HCT116 (cell line): Measurements from ENCODE around the gene GPRC5D. TPM values are rescaled to one million over a fixed set of nuclear protein-coding genes. Genes with fewer than 3 reads are reported as not detected.

Experiments
- ATAC-seq: fragments of 200-7000 bp; cut with Tn5 transposase; 2 replicates; pipeline ENCODE4 v1.9.1; 2020; ENCODE audit warnings: mild to moderate bottlenecking, moderate library complexity
- BruUV-seq: library from RNA; stranded (reverse); fragments of 400-500 nt; replicated peaks from 2 replicates; lab custom pipeline; 2021; lab: Mats Ljungman, UMichigan
- CTCF ChIA-PET: fragments of 300-600 bp; sonication (Branson Sonifier 250); formaldehyde crosslinking; loops from one replicate; lab custom pipeline; 2021; ENCODE audit warnings: antibody characterized with exemption; lab: Charles Lee
- POLR2A ChIA-PET: fragments of 300-600, 350-600 bp; sonication (Branson Sonifier 250); formaldehyde crosslinking; loops from one replicate; lab custom pipeline; 2021; ENCODE audit warnings: antibody characterized with exemption; lab: Charles Lee
- RAD21 ChIA-PET, 2 experiments: fragments of 300-600 bp; sonication (Branson Sonifier 250); formaldehyde crosslinking; loops; one replicate each; lab custom pipeline; 2023; ENCODE audit warnings: low total read pairs in 2 of 2; ENCODE audit not compliant: uncharacterized antibody in 2 of 2, unreplicated experiment in 2 of 2, low non-redundant PET in 1 of 2; lab: Charles Lee
- DNase-seq: peaks from one replicate; pipeline ENCODE4 v3.0.0-alpha.2; 2010; ENCODE audit warnings: low read depth, low spot score
- H2AFZ ChIP-seq: fragments of 200-600 bp; shearing (Covaris generic), sonication (generic); 2 replicates; pipeline ENCODE4 v1.6.1; 2017; ENCODE audit warnings: low read depth, mixed run types, mixed read lengths, antibody characterized with exemption, low read length; ENCODE audit not compliant: poor library complexity, severe bottlenecking
- H3K27ac ChIP-seq: 2 replicates; pipeline ENCODE4 v1.5.1; 2012; ENCODE audit warnings: low read depth, low read length
- H3K27me3 ChIP-seq: fragments of 200-600 bp; sonication (generic); 2 replicates; pipeline ENCODE4 v1.6.1; 2016; ENCODE audit warnings: mixed run types, low read length, mixed read lengths; ENCODE audit not compliant: insufficient read depth
- H3K36me3 ChIP-seq, 2 experiments: fragments of 200-500 bp in 1 of 2; fragments of 200-600 bp in 1 of 2; sonication (Bioruptor generic) in 1 of 2; sonication (generic) in 1 of 2; 2 replicates each; pipeline versions ENCODE4 v1.5.1 to v1.6.1; 2014 to 2016; ENCODE audit warnings: low read length in 2 of 2, inconsistent platforms in 1 of 2, mixed read lengths in 1 of 2, mixed run types in 1 of 2; ENCODE audit not compliant: insufficient read depth in 2 of 2, control insufficient read depth in 1 of 2
- H3K4me1 ChIP-seq, 2 experiments: fragments of 200-600 bp in 1 of 2; sonication (generic) in 1 of 2; 2 replicates each; pipeline versions ENCODE4 v1.5.1 to v1.6.1; 2012 to 2017; ENCODE audit warnings: low read length in 2 of 2, inconsistent platforms in 1 of 2, mild to moderate bottlenecking in 1 of 2, mixed read lengths in 1 of 2, mixed run types in 1 of 2, moderate library complexity in 1 of 2; ENCODE audit not compliant: insufficient read depth in 2 of 2, control insufficient read depth in 1 of 2
- H3K4me2 ChIP-seq: fragments of 200-600 bp; sonication (generic); 2 replicates; pipeline ENCODE4 v1.6.1; 2017; ENCODE audit warnings: mixed run types, low read length, mixed read lengths
- H3K4me3 ChIP-seq, 2 experiments: fragments of 200-600 bp in 1 of 2; sonication (generic) in 1 of 2; replicated peaks in 1 of 2; 2 replicates each; pipeline ENCODE4 v1.5.1; 2011 to 2016; ENCODE audit warnings: low read length in 2 of 2, control low read depth in 1 of 2, low read depth in 1 of 2, mild to moderate bottlenecking in 1 of 2, mixed read lengths in 1 of 2, mixed run types in 1 of 2
- H3K79me2 ChIP-seq: fragments of 200-600 bp; sonication (generic); 2 replicates; pipeline ENCODE4 v1.6.1; 2017; ENCODE audit warnings: mild to moderate bottlenecking, mixed run types, low read length, moderate library complexity, mixed read lengths; ENCODE audit not compliant: insufficient read depth
- H3K9ac ChIP-seq: fragments of 200-600 bp; sonication (generic); 2 replicates; pipeline ENCODE4 v1.6.1; 2016; ENCODE audit warnings: low read length, mixed read lengths
- H3K9me2 ChIP-seq: fragments of 200-600 bp; sonication (generic), shearing (Covaris generic); 2 replicates; pipeline ENCODE4 v1.6.1; 2017; ENCODE audit warnings: mixed run types, mild to moderate bottlenecking, moderate library complexity; ENCODE audit not compliant: insufficient read depth
- H3K9me3 ChIP-seq, 2 experiments: fragments of 200-500 bp in 1 of 2; fragments of 200-600 bp in 1 of 2; sonication (Bioruptor generic) in 1 of 2; sonication (generic) in 1 of 2; 2 replicates each; pipeline ENCODE4 v1.6.1; 2014 to 2017; ENCODE audit warnings: low read length in 2 of 2, mixed read lengths in 2 of 2, inconsistent platforms in 1 of 2, low read depth in 1 of 2, mild to moderate bottlenecking in 1 of 2, mixed run types in 1 of 2, moderate library complexity in 1 of 2; ENCODE audit not compliant: control insufficient read depth in 1 of 2, insufficient read depth in 1 of 2
- H4K20me1 ChIP-seq: fragments of 200-600 bp; sonication (generic), shearing (Covaris generic); 2 replicates; pipeline ENCODE4 v1.6.1; 2017; ENCODE audit warnings: mixed run types, mild to moderate bottlenecking, moderate library complexity; ENCODE audit not compliant: insufficient read depth
- ATF3 ChIP-seq: IDR thresholded peaks from 2 replicates; pipeline ENCODE4 v1.6.1; 2012
- CTCF ChIP-seq, 3 experiments: fragments of 200-600 bp in 1 of 3; sonication (generic) in 1 of 3; IDR thresholded peaks in 2 of 3; conservative IDR thresholded peaks in 1 of 3; 2 replicates each; pipeline ENCODE4 v1.5.1; 2012 to 2017; ENCODE audit warnings: low read depth in 2 of 3, low read length in 2 of 3, antibody characterized with exemption in 1 of 3, borderline replicate concordance in 1 of 3, control low read depth in 1 of 3, mild to moderate bottlenecking in 1 of 3, mixed read lengths in 1 of 3, mixed run types in 1 of 3, moderate library complexity in 1 of 3; ENCODE audit not compliant: insufficient read depth in 1 of 3
- ELF1 ChIP-seq: IDR thresholded peaks from 2 replicates; pipeline ENCODE4 v1.6.1; 2012; ENCODE audit warnings: low read depth, borderline replicate concordance
- EZH2 ChIP-seq: fragments of 200-600 bp; sonication (generic); IDR thresholded peaks from 2 replicates; pipeline ENCODE4 v1.6.1; 2017; ENCODE audit warnings: antibody characterized with exemption, mixed run types
- JUND ChIP-seq: IDR thresholded peaks from 2 replicates; pipeline ENCODE4 v1.6.1; 2012
- MAX ChIP-seq: IDR thresholded peaks from 2 replicates; pipeline ENCODE4 v1.6.1; 2012
- POLR2A ChIP-seq: IDR thresholded peaks from 2 replicates; pipeline ENCODE4 v1.7.0; 2011; ENCODE audit warnings: borderline replicate concordance; ENCODE audit not compliant: insufficient read depth, insufficient read length; ENCODE audit errors: extremely low read depth
- POLR2AphosphoS5 ChIP-seq: IDR thresholded peaks from 2 replicates; pipeline ENCODE4 v1.6.1; 2011; ENCODE audit warnings: mild to moderate bottlenecking, low read depth, low read length, moderate library complexity
- RAD21 ChIP-seq: IDR thresholded peaks from 2 replicates; pipeline ENCODE4 v1.6.1; 2012; ENCODE audit warnings: low read depth, mild to moderate bottlenecking
- REST ChIP-seq: IDR thresholded peaks from 2 replicates; pipeline ENCODE4 v1.6.1; 2012; ENCODE audit warnings: low read depth
- SIN3A ChIP-seq: IDR thresholded peaks from 2 replicates; pipeline ENCODE4 v1.6.1; 2012; ENCODE audit warnings: low read depth
- SP1 ChIP-seq: IDR thresholded peaks from 2 replicates; pipeline ENCODE4 v1.6.1; 2012; ENCODE audit warnings: low read depth
- TCF7L2 ChIP-seq: IDR thresholded peaks from 2 replicates; pipeline ENCODE4 v1.7.0; 2011; ENCODE audit warnings: borderline replicate concordance, inconsistent platforms; ENCODE audit not compliant: insufficient read depth, insufficient read length; ENCODE audit errors: extremely low read depth
- YY1 ChIP-seq: IDR thresholded peaks from 2 replicates; pipeline ENCODE4 v1.6.1; 2011; ENCODE audit warnings: low read length, low read depth, moderate library complexity, mild to moderate bottlenecking; ENCODE audit not compliant: insufficient replicate concordance; ENCODE audit errors: extremely low read depth
- ZBTB33 ChIP-seq: IDR thresholded peaks from 2 replicates; pipeline ENCODE4 v1.6.1; 2011; ENCODE audit warnings: mild to moderate bottlenecking, low read length, moderate library complexity; ENCODE audit not compliant: insufficient replicate concordance; ENCODE audit errors: extremely low read depth
- ZFX ChIP-seq: fragments of 450-650 bp; IDR thresholded peaks from 2 replicates; pipeline ENCODE4 v1.6.1; 2017
- intact Hi-C: fragments of 100-400 bp; cut with micrococcal nuclease; formaldehyde crosslinking; loops from 2 replicates; pipeline ENCODE4 v1.10.0; 2022
- total RNA-seq: library from RNA; stranded (reverse); gene quantifications from one replicate; pipeline ENCODE4 v1.2.1, GENCODE V29; 2021; ENCODE audit not compliant: unreplicated experiment

Gene GPRC5D
- total RNA-seq, 1 experiment from 2014 or later = not detected

GRCh38 chr12:12995088-12995487 lies 43.1 kb upstream of the GPRC5D start (continued):
- TF ChIP-seq CTCF (IDR thresholded peaks at IDR 0.05 in 2 of 3, conservative IDR thresholded peaks at IDR 0.05 in 1 of 3; ENCODE audit: borderline replicate concordance in 1 of 3, insufficient read depth in 1 of 3, low read depth in 2 of 3, low read length in 2 of 3) (no peak), TCF7L2 (no peak), POLR2AphosphoS5 (no peak), SP1 (no peak), EZH2 (no peak), MAX (no peak), ZFX (no peak)

- ChIA-PET POLR2A (no interaction called here), CTCF (no interaction called here), RAD21 (no interaction called here)
- no TSS peak for BruUV-seq
- Histone ChIP-seq H3K79me2 (peaks cover 16% of the 10 kb centered on the region), H3K9me3 (no peaks in the 10 kb centered on the region), H3K27ac (no peak overlapping the region), H3K9me2 (no peaks in the 10 kb centered on the region), H3K4me1 (no peaks in the 10 kb centered on the region; a peak in 1 of 4 replicates), H3K4me2 (no peak overlapping the region), H3K27me3 (no peaks in the 10 kb centered on the region), H3K36me3 (peaks cover 0 to 3% of the 10 kb centered on the region in 2 experiments; a peak in 3 of 4 replicates), H3K4me3 (no peak overlapping the region), H4K20me1 (no peaks in the 10 kb centered on the region), H3K9ac (no peak overlapping the region), H2AFZ (no peak overlapping the region)
- intact Hi-C loops = no loop called here
- ATAC-seq (no peak), DNase-seq (no peak)
- TF ChIP-seq MAX (no peak), EZH2 (no peak), JUND (no peak), REST (no peak), ZBTB33 (no peak), YY1 (no peak), SIN3A (no peak), ATF3 (no peak), ZFX (no peak), RAD21 (no peak), POLR2A (no peak), SP1 (no peak), ELF1 (no peak)
Measured at GRCh38 chr12:12993367-12993766, 41.4 kb upstream of the GPRC5D start.
